HG03378 (cell line): ENCODE results near the gene ATAD3B.
"Not testable (repeated sequence)": the region's sequence is repeated elsewhere in the genome, so short reads cannot be mapped to it uniquely, and the experiment has no call there.

Experiments
- ATAC-seq: cut with Tn5 transposase; IDR thresholded peaks from one replicate; pipeline ENCODE4 v1.9.1; 2021; ENCODE audit warnings: mild to moderate bottlenecking, moderate library complexity; ENCODE audit not compliant: unreplicated experiment

The ATAD3B gene

DNA sequence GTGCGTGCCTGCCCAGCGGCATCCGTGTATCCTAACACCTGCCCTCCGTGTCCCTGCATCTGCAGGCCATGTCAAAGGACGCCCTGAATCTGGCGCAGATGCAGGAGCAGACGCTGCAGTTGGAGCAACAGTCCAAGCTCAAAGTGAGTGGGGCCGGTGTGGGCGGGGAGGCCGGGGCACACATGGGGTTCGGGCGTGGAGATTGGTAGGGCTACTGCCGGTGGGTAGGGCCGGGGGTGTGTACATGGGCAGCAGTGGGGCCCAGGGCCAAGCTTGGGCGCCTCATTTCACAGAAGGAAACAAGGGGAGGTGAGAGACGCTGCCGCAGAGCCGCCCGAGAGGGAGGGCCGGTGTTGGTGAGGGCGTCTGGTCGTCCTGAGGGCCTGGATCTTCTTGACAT lies 20.9 kb upstream of the ATAD3B start:
- ATAC-seq: not testable (repeated sequence)

DNA sequence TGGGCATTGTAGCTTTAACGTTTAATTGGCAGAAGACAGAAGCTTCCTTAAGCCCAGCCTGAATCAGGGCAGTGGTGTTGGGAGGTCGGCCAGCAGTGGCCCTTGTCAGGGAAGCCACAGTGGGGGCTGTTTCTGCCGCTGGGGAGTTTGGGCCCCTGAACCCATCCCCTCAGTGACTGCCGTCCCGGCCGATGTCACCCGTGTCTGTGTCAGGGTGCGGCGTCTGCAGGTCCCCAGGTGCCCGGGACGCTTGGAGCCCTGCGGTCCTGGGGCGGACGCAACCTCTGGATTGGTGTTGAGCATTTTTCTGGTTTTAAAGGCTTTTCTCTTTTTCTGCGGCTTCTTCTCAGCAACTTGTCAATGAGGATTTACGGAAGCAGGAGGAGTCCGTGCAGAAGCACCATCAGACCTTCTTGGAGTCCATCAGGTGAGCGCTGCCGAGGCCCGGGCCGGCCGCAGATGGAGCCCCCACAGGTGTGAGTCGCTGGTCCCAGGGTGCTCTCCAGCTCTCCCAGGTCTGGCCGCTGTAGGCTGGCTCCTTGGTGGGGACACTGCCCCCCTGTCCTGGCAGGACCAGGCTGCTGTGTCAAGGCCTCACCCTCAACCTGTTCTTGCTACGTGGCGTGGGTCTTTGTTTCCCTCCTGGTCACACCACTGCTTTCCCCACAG lies 19.7 kb upstream of the ATAD3B start:
- no peak for ATAC-seq

DNA sequence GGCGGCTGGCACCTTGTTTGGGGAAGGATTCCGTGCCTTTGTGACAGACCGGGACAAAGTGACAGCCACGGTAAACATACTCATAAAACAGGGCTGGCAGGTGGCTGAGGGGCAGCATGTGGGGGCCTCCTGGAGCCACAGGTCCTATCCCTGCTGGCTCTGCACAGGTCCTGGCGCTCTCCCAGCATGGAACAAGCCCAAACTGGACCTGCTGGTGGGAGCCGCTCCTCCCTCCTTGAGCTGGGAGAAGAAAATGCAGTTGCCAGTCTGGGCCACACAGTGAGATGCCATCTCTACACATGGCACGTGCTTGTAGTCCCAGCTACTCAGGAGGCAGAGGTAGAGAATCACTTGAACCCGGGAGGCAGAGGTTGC lies 19.2 kb upstream of the ATAD3B start:
- ATAC-seq: not testable (repeated sequence)

DNA sequence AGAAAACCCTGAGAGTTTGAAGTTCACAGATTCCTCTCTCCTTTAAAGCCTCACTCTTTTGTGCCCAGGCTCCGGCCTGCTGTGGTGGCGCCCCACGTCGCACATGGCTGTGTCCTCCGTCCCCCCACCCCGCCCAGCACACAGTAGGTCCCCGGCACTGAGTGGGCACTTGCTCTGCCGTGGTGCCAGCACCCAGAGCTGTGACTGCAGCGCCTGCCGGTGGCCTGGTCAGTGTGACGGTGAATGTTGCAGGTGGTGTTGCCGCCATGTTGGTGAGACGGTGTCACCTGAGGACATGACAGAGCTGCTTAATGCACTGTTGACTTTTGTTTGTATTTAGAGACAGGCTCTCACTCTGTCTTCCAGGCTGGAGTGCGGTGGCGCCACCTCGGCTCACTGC lies 18.7 kb upstream of the ATAD3B start:
- no peak for ATAC-seq

DNA sequence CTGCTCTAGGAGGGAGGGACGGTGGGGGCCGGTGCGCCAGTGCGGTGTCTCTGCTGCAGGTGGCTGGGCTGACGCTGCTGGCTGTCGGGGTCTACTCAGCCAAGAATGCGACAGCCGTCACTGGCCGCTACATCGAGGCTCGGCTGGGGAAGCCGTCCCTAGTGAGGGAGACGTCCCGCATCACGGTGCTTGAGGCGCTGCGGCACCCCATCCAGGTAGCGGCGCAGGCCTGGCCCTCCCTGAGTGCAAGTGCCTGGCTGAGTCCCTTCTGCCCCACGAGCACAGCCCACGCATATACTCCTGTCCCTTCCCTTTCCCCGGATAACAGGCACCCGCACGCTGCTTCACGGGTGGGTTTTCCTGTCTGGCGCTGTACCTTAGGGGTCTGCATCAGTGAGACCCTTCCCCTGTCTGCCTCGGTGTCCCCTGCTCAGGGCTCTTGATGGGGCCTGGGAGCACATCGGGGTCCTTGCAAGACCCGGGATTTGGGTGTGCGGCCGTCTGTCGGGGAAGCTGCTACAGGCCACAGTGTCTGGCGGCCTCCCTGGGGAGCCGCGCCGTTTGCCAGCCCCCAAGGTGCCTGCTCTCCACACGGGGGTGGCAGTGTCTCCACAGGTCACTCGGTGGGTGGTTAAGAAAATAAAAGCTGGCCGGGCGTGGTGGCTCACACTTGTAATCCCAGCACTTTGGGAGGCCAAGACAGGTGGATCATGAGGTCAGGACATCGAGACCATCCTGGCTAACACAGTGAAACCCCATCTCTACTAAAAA lies 17.1 kb upstream of the ATAD3B start:
- not testable (repeated sequence) for ATAC-seq

DNA sequence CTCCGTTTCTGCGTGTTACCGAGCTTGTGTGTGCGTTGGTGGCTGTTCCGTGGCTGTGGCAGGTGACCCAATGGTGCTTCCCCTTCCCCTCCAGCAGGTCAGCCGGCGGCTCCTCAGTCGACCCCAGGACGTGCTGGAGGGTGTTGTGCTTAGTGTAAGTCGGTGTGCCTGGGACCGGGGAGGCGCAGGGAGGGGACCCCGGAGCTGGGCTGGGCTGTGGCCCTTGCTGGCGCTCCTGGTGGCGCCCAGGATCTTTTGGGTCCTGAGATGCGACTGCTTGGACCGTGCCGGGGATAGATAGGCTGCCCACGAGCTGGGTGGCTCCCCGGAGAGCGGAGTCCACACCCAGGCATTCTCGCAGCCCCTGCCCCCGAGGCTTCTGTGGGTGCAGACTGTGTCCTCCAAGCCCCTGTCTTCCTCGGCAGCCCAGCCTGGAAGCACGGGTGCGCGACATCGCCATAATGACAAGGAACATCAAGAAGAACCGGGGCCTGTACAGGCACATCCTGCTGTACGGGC lies 16.1 kb upstream of the ATAD3B start:
- no peak for ATAC-seq

DNA sequence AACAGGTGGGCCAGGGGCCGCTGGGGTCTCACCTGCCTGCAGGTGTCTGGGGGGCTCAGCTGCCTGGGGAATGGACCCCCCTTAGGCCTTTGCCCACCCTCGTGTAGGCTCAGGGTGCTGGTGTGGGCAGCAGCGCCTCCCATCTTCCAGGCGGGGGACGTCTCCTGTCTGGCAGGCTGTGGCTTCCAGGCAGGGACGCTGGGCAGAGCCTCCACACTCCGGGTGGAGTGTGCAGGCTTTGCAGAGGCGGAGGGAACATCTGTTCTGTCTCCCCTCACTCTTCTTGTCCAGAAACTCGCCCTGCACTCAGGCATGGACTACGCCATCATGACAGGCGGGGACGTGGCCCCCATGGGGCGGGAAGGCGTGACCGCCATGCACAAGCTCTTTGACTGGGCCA lies 15.6 kb upstream of the ATAD3B start:
- not testable (repeated sequence) for ATAC-seq

DNA sequence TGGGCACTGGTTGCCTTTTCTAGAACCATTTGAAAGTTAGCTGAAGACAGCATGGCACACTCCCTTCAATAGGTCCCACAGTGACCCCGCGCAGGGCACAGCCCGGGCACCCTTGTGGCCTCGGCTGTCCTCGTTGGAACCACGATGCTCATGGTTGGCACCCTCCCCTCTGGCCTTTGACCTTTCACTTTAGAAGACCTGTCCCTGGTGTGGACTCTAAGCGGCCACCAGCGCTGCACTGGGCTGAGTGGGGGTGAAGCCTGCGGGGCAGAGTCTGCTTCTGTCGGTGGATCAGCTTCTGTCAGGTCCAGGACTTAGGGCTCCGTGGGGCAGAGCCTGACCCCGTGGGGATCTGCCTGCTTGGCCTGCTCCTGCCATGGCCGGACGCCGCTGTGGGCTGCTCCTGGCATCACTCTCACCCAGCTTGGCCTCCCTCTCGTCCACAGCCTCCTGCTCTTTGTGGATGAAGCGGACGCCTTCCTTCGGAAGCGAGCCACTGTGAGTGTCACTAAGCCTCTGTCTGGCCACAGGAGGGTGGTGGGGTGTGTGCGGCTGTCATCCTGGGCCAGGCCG lies 14.8 kb upstream of the ATAD3B start:
- not testable (repeated sequence) for ATAC-seq

DNA sequence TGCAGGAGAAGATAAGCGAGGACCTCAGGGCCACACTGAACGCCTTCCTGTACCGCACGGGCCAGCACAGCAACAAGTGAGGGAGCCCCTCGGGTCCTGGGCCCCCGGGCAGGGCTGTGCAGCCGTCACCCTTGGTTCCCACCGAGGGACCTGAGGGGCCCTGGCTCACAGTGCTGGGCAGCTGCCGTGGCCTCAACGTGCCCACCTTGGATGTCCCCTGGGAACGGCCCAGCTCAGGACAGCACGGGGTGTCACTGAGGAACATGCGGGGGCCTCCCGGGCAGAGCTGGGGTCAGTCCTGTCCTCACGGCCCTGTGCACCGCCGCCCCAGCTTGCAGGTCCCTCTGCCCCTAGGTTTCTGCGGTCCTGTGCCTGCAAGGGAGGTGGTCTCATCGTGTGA lies 12.4 kb upstream of the ATAD3B start:
- ATAC-seq: not testable (repeated sequence)

DNA sequence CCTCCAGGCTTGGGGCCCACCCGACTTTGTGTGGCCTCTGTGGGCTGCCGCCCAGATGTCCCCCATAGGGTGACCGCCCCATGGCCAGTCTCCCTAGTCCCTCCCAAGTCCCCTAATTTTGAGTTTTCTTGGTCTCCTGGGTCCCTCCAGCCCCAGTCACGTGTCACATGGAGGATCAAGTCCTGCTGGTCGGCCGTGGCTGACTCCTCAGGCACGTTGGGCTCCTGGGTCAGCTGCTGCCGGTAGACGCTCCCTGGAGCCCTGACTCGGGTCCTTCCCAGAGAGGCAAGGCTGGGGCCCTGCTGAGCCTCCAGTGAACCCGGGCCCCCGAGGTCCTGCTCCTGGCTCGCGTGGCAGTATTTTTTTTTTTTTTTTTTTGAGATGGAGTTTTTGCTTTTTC lies 11.9 kb upstream of the ATAD3B start:
- ATAC-seq: not testable (repeated sequence)

DNA sequence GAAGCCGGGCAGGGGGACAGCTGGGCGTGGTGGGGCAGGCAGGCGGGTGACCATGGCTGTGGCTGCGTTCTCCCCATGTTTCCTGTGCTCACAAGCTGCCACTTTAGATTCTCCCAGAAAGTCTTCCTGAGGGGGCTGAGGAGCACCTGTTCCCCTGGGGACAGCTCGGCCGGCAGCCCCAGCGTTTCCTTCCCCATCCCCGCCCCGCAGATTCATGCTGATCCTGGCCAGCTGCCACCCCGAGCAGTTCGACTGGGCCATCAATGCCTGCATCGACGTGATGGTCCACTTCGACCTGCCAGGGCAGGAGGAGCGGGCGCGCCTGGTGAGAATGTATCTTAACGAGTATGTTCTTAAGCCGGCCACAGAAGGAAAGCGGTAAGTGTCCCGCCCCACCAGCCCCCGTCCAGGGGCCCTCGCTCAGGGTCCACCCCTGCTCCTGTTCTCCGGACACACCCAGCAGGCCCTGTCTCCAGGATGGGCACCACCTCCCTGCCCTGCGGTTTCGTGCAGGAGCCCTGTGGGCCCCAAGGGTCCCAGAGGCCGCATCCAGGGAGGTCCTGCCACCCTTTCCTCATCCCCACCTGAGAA lies 10.9 kb upstream of the ATAD3B start:
- ATAC-seq: no peak

DNA sequence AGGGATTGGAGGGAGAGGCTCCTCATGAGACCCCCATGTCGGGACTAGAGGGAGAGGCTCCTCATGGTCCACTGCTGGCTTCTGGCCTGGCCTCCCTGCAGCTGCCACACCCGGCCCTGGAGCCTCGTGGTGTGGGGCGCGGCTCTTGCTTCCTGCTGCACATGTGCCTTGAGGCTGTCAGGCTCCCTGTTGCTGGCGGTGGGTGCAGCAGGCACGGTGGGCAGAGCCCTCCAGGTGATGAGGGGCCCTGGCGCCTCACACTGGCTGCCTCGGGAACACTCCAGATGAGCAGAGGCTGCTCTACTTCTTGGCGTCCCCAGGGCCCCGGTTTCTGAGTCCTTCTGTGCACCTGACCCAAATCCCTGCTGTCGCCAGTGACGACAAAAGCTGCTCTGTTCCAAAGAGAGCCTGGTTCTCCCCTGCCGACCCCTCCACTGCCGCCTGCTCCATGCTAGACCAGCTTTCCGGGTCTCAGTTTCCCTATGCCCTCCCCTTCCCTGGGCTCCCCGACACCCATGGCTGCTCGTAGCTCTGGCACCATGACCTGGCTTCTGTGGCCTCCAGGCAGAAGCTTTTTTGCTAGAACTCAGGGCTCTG lies 9.7 kb upstream of the ATAD3B start:
- ATAC-seq: no peak

DNA sequence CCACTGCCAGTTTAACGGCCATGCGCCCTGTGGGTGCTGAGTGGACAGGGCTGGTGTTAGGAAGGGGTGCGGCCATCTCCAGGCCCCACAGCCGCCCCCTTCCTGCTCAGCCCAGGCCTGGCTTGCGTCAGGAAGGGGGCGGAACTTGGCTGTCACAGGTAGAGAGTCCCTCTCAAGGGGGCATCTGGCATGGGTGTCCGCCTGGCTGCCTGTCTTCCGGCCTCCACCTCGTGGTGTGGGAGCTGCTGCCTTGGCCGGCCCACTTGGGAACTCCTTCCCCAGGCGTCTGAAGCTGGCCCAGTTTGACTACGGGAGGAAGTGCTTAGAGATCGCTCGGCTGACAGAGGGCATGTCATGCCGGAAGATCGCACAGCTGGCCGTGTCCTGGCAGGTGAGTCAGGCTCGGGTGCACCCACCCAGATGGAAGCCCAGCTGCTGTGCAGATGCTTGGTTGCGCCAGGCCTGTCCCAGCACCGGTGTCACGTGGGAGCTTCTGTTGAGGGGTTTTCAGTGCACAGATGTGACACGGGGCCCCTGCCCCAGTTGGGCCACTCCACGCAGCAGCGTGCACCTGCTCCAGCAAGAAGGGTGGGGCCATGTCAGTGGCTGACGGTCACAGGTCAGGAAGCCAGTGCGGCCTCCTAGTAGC lies 9.1 kb upstream of the ATAD3B start:
- no peak for ATAC-seq

DNA sequence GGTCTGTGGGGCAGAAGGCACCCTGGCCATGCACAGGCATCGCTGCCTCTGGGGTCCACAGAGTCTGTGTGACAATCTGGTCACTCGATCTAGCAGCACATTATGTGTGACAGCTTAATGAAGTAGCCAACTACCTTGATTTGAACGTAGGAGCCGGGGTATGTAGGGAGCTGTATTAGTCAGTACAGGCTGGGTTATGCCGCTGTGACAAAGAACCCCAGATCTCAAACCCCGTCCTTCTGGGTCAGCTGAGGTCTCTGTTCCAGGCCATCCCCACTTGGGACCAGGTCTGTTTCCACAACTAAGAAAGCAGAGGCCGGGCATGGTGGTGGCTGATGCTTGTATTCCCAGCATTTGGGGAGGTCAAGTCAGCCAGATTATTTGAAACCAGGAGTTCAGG lies 8.3 kb upstream of the ATAD3B start:
- no peak for ATAC-seq

DNA sequence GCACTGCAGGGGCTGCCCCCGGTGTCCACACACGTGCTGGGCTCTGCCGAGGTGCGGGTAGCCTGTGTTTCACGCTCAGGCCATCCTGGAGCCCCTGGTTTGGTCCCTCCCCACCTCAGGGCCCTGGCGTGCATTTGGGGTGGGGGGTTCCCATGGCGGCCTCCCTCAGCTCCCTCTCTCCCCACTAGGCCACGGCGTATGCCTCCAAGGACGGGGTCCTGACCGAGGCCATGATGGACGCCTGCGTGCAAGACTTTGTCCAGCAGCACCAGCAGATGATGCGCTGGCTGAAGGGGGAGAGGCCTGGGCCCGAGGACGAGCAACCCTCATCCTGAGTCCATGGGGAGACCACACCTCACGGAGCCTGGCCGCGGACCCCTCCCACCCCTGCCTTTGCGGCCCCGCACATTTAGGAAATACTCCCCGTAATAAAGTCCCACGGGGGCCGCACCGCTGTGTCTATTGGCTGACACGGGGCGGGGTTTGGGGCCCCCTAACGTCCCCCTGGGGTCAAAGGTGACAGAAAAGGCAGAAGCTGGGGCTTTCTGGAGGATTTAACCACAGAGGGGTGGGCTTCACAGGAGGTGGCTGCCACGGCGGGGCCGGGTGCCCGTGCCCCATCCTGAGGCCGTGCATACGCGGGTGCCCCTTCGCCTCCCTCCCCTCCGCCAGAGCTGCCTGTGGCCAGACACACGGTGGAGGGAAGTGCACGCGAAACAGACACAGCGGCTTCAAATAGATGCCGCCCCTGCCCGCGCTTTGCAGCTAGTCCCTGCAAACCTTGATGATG lies 3.2 kb upstream of the ATAD3B start:
- not testable (repeated sequence) for ATAC-seq

DNA sequence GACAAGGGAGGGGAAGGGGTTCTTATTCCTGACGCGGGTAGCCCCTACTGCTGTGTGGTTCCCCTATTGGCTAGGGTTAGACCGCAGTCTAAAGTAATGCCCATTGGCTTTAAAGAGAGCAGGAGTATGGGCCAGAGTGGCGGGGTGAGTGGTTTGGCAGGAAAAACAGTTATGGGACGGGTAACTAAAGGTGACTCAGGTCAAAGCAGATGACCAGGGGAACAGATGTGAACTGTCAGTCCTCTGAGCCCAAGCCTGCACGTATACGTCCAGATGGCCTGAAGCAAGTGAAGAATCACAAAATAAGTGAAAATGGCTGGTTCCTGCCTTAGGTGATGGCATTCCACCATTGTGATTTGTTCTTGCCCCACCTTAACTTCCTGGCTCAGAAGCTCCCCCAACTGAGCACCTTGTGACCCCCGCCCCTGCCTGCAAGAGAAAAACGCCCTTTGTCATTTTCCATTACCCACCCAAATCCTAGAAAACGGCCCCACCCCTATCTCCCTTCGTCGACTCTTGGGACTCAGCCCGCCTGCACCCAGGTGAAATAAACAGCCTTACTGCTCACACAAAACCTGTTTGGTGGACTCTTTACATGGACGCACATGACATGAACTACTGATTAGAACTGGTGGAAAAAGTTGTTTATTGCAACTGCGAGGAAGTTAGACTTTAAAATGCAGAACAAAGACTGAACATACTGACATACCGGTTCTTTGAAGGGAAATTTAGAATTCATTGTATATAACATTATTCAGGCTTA lies 758 bp upstream of the ATAD3B start:
- ATAC-seq: no peak

DNA sequence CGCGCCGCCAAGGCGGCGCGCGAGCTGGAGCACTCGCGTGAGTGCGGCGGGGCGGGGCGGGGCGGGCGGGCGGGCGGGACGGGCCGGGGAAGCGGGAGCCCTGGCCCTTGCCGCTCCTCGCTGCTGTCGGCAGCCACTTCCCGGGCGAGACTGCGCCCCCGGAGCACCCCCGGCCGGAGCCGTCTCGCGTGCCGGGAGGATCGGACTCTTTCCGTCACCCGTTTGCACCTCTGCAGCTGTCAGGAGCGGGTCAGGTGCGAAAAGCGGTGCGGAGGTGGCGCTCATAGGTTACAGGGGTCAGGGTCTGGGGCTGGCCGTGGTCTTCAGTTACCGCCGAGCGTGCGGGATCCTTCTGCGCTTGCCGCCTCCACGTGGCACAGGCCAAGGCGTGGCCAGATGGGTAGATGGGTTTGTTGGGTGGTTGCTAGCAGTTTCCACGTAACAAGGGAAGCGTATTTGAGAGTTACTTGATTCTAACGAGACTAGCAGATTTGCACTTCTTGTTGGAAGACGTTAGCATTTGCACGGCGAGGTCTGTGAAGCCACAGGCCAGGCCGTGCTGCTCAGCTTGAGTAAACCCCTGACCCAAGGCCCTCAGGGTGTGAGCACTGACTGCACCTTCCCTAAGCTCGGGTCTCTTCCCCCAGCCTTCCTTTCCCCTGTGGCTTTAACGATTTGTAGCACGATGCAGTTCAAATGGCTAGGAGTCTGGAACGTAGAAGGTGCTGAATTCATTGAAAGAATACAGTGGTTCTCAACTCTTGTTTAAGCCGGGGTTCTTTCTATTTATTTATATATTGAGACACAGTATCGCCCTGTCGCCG lies 700 bp downstream of the ATAD3B start:
- not testable (repeated sequence) for ATAC-seq

DNA sequence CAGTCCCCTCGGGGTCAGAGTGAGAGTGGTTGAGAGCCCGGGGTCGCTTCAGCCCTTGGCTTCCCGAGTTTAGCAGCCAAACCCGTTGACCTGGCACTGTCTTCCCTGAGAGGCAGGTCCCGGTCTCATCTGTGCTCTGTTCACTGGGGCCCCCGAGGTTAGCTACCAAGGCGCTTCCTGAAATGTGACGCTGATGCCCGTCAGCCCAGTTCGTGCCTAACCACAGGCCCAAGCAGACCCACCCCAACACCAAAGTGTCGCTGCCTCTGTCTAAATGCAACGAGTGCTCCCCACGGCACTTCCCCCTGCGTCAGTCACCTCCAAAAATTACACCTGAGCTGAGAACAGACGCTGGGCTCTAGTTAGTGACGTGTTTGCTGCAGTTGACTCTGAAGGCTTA lies 4.4 kb downstream of the ATAD3B start:
- ATAC-seq: not testable (repeated sequence)
